HS-5 (cell line): ENCODE results near the gene CYTIP.
"Not testable (repeated sequence)": the region's sequence is repeated elsewhere in the genome, so short reads cannot be mapped to it uniquely, and the experiment has no call there.

Experiments
- DNase-seq: peaks from one replicate; pipeline ENCODE4 v3.0.0-alpha.2; 2012; ENCODE audit warnings: low read depth

The CYTIP gene

GRCh38 chr2:157368508-157368907, 75.4 kb downstream of the CYTIP start:
- not testable (repeated sequence) for DNase-seq

DNA sequence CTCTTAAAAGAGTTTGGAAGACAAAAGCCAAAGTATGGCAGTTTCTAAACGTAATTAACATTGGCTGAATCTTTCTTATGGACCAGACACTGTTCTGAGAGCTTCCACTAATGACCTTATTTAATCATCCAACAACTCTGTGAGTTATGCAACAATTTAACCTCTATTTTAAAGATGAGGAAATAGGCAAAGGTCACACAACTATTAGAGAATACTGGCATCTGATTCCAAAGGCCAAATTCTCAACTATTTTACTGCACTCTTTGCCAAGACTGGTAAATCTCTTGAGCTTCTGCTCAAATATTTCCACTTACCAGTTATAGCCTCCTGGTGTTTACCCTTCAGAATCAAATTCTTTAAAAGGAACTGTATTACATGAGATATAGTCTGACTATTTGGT, 76.2 kb downstream of the CYTIP start:
- DNase-seq, result no peak
